Type B pancreatic cell (in vitro differentiated cells): ENCODE results near the gene GALNS. TPM values are rescaled to one million over a fixed set of nuclear protein-coding genes. Genes with fewer than 3 reads are reported as not detected.
"Not testable (repeated sequence)": the region's sequence is repeated elsewhere in the genome, so short reads cannot be mapped to it uniquely, and the experiment has no call there.

Source experiments
- DNase-seq: peaks from one replicate; pipeline ENCODE4 v3.0.0; 2021; ENCODE audit warnings: mixed read lengths; ENCODE audit not compliant: unreplicated experiment; ENCODE audit errors: extremely low spot score
- H3K27ac Mint-ChIP-seq: 2 replicates; pipeline ENCODE4 v1.8.0; 2021; ENCODE audit warnings: mild to moderate bottlenecking, mixed read lengths
- H3K27me3 Mint-ChIP-seq: 2 replicates; pipeline ENCODE4 v1.8.0; 2021; ENCODE audit warnings: mixed read lengths
- H3K36me3 Mint-ChIP-seq: 2 replicates; pipeline ENCODE4 v1.8.0; 2021; ENCODE audit warnings: mixed read lengths
- H3K4me1 Mint-ChIP-seq: one replicate; pipeline ENCODE4 v1.8.0; 2021; ENCODE audit warnings: mixed read lengths; ENCODE audit not compliant: unreplicated experiment
- H3K4me3 Mint-ChIP-seq: 2 replicates; pipeline ENCODE4 v1.8.0; 2021; ENCODE audit warnings: mild to moderate bottlenecking, mixed read lengths
- H3K9me3 Mint-ChIP-seq: 2 replicates; pipeline ENCODE4 v1.8.0; 2021; ENCODE audit warnings: mixed read lengths
- CTCF ChIP-seq: fragments of 200-600 bp; sonication (generic); conservative IDR thresholded peaks from 2 replicates; pipeline ENCODE4 v1.5.0; 2021; ENCODE audit warnings: antibody characterized with exemption, mild to moderate bottlenecking
- total RNA-seq: library from RNA; stranded (reverse); gene quantifications from 2 replicates; pipeline ENCODE4 v1.2.1, GENCODE V29; 2021; ENCODE audit warnings: low replicate concordance

The GALNS gene
- total RNA-seq, 1 donor from 2014 or later = 30.2 TPM

- peaks cover 10% of the 10 kb centered on the region for H3K4me1 Mint-ChIP-seq
- no peak overlapping the region for H3K4me3 Mint-ChIP-seq
- no peaks in the 10 kb centered on the region for H3K27me3 Mint-ChIP-seq
- no peak overlapping the region for H3K27ac Mint-ChIP-seq
- no peaks in the 10 kb centered on the region for H3K9me3 Mint-ChIP-seq
- no peaks in the 10 kb centered on the region for H3K36me3 Mint-ChIP-seq
- no peak for DNase-seq
- TF ChIP-seq CTCF = no peak
Observed at GRCh38 chr16:88774544-88775393, 82.0 kb downstream of the GALNS start.

- no peak for TF ChIP-seq CTCF
- Mint-ChIP-seq H3K27me3 (no peaks in the 10 kb centered on the region), H3K4me3 (no peak overlapping the region), H3K27ac (no peak overlapping the region), H3K9me3 (no peaks in the 10 kb centered on the region), H3K36me3 (no peaks in the 10 kb centered on the region), H3K4me1 (peaks cover 16% of the 10 kb centered on the region)
- no peak for DNase-seq
Observed at GRCh38 chr16:88773812-88774291, 82.9 kb downstream of the GALNS start.

GRCh38 chr16:88772871-88773811 is 83.6 kb downstream of the GALNS start:
- Mint-ChIP-seq H3K4me1 (peaks cover 16% of the 10 kb centered on the region), H3K4me3 (peak overlapping the region; percentile 74), H3K36me3 (no peaks in the 10 kb centered on the region), H3K9me3 (no peaks in the 10 kb centered on the region), H3K27ac (peak overlapping the region; percentile 84), H3K27me3 (no peaks in the 10 kb centered on the region)
- no peak for TF ChIP-seq CTCF
- DNase-seq = no peak

GRCh38 chr16:88771781-88772180 is 85.0 kb downstream of the GALNS start:
- H3K4me3 Mint-ChIP-seq, H3K27me3 Mint-ChIP-seq, H3K9me3 Mint-ChIP-seq, H3K27ac Mint-ChIP-seq, DNase-seq, H3K36me3 Mint-ChIP-seq: not testable (repeated sequence)
- peaks cover 23% of the 10 kb centered on the region for H3K4me1 Mint-ChIP-seq

- H3K4me3 Mint-ChIP-seq = peak overlapping the region; percentile 70
- H3K27me3 Mint-ChIP-seq = no peaks in the 10 kb centered on the region
- no peaks in the 10 kb centered on the region for H3K9me3 Mint-ChIP-seq
- peak overlapping the region; percentile 88 for H3K27ac Mint-ChIP-seq
- no peak for DNase-seq
- TF ChIP-seq CTCF = no peak
- H3K36me3 Mint-ChIP-seq = no peaks in the 10 kb centered on the region
- peaks cover 23% of the 10 kb centered on the region for H3K4me1 Mint-ChIP-seq
Observed at GRCh38 chr16:88771294-88771772, 85.4 kb downstream of the GALNS start.
